Measurements from ENCODE around the gene UBA5. TPM values are rescaled to one million over a fixed set of nuclear protein-coding genes. Genes with fewer than 3 reads are reported as not detected.

UBA5 gene
- total RNA-seq, 3 donors from 2014 or later (not counting 1 experiment from before 2014, with no cell fraction given), result 37.8 to 51.0 (median 46.1) TPM

DNA sequence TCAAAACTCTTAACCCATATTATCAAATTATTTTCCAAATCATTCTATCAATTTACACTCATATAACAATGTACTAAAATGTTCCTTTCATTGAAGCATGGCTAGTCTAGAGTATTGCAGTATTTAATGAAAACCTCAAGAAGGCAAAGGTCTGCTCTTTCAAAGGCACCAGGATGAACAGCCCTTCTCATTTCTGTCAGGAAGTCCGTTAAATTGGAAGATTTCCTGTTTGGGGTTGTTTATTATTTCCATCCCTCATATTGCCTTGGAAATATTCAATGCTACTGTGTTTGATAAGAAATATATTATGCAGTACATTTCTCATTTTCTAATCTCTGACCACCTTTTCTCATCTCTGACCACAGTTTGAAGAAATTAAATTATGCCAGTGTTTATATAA is 38.0 kb upstream of the UBA5 start:
- Histone ChIP-seq H3K4me3 (ENCODE audit: low read length) (no peak overlapping the region), H3K4me1 (ENCODE audit: control insufficient read depth, insufficient read depth, low read length) (no peaks in the 10 kb centered on the region), H3K27me3 (ENCODE audit: control insufficient read depth, insufficient read depth, low read length) (no peaks in the 10 kb centered on the region), H3K9me3 (ENCODE audit: control insufficient read depth, insufficient read depth, low read length) (no peaks in the 10 kb centered on the region), H3K27ac (ENCODE audit: low read length) (no peak overlapping the region), H3K36me3 (ENCODE audit: control insufficient read depth, insufficient read depth, low read length) (peaks cover 27% of the 10 kb centered on the region)
- DNase-seq, result no peak
- no peak for ATAC-seq
- 40% methylated on average over 1 of the region's 1 CpG for WGBS (ENCODE audit: insufficient coverage)
- Mint-ChIP-seq H3K36me3 (peaks cover 21% of the 10 kb centered on the region), H3K9me3 (no peaks in the 10 kb centered on the region), H3K4me3 (no peak overlapping the region), H3K27me3 (ENCODE audit: low read depth in 2 of 2) (no peaks in the 10 kb centered on the region), H3K27ac (no peak overlapping the region), H3K4me1 (peaks cover 0 to 8% of the 10 kb centered on the region in 2 donors)
- intact Hi-C loops (cut with micrococcal nuclease), result no loop called here
- TF ChIP-seq, protein P1, sequence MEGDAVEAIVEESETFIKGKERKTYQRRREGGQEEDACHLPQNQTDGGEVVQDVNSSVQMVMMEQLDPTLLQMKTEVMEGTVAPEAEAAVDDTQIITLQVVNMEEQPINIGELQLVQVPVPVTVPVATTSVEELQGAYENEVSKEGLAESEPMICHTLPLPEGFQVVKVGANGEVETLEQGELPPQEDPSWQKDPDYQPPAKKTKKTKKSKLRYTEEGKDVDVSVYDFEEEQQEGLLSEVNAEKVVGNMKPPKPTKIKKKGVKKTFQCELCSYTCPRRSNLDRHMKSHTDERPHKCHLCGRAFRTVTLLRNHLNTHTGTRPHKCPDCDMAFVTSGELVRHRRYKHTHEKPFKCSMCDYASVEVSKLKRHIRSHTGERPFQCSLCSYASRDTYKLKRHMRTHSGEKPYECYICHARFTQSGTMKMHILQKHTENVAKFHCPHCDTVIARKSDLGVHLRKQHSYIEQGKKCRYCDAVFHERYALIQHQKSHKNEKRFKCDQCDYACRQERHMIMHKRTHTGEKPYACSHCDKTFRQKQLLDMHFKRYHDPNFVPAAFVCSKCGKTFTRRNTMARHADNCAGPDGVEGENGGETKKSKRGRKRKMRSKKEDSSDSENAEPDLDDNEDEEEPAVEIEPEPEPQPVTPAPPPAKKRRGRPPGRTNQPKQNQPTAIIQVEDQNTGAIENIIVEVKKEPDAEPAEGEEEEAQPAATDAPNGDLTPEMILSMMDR (IDR thresholded peaks at IDR 0.05), result no peak

DNA sequence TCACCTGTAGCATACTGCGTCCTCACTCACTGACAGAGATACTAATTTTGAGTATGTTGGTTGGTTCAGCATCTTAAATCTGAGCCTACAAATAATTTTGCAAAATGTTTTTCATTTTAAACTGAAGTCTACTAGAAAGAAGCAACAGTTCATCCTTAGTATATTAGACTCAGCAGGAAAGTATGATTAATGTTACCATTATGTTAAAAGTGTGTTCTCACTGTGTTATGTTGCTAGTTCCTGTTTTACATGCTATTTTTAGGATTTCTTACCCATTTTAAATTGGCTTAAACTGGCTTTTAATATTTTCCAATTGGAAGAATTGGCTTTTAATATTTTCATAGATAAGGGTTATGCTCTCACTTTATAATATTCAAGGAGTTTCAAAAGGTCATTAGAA is 37.4 kb upstream of the UBA5 start:
- H3K36me3 ChIP-seq (ENCODE audit: control insufficient read depth, insufficient read depth, low read length), result peaks cover 27% of the 10 kb centered on the region

DNA sequence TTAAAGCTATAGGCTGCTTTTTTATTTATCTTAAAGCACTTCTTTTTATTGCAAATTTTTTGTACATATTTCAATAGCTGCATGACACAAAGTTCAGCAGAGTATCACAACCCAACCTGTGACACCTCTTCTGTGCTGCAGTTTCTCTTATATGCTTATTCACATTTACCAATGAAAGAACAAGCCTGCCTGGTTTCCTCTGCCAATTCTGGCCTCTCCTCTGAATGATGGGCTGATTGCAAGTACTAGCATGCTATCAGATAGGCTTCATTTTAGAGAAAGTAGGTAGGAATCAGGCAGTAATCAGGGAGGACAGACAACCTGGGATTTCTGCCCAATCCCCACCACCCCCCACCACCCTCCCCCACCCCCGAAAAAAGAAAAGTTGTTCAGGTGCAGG is 36.5 kb upstream of the UBA5 start:
- no peak for DNase-seq
- WGBS (ENCODE audit: insufficient coverage), result no CpG with 5 or more reads among the region's 1 CpG
- Mint-ChIP-seq H3K9me3 (no peaks in the 10 kb centered on the region), H3K4me1 (peaks cover 0 to 8% of the 10 kb centered on the region in 2 donors), H3K27ac (no peak overlapping the region), H3K36me3 (peaks cover 21% of the 10 kb centered on the region), H3K27me3 (ENCODE audit: low read depth in 2 of 2) (no peaks in the 10 kb centered on the region), H3K4me3 (no peak overlapping the region)
- intact Hi-C loops (cut with micrococcal nuclease), result no loop called here
- Histone ChIP-seq H3K36me3 (ENCODE audit: control insufficient read depth, insufficient read depth, low read length) (peaks cover 30% of the 10 kb centered on the region), H3K4me1 (ENCODE audit: control insufficient read depth, insufficient read depth, low read length) (no peaks in the 10 kb centered on the region), H3K4me3 (ENCODE audit: low read length) (no peak overlapping the region), H3K27ac (ENCODE audit: low read length) (no peak overlapping the region), H3K27me3 (ENCODE audit: control insufficient read depth, insufficient read depth, low read length) (no peaks in the 10 kb centered on the region), H3K9me3 (ENCODE audit: control insufficient read depth, insufficient read depth, low read length) (no peaks in the 10 kb centered on the region)
- TF ChIP-seq, protein P1 (IDR thresholded peaks at IDR 0.05), result no peak
- no peak for ATAC-seq

More for the DNA sequence above, 37.4 kb upstream of the UBA5 start:
- no peaks in the 10 kb centered on the region for H3K9me3 Mint-ChIP-seq
- intact Hi-C loops (cut with micrococcal nuclease), result no loop called here
- H3K4me3 Mint-ChIP-seq, result no peak overlapping the region
- peaks cover 21% of the 10 kb centered on the region for H3K36me3 Mint-ChIP-seq
- no peaks in the 10 kb centered on the region for H3K9me3 ChIP-seq (ENCODE audit: control insufficient read depth, insufficient read depth, low read length)
- no peak for ATAC-seq
- no peak for DNase-seq
- H3K27me3 Mint-ChIP-seq (ENCODE audit: low read depth in 2 of 2), result no peaks in the 10 kb centered on the region
- H3K4me3 ChIP-seq (ENCODE audit: low read length), result no peak overlapping the region
- H3K4me1 ChIP-seq (ENCODE audit: control insufficient read depth, insufficient read depth, low read length), result no peaks in the 10 kb centered on the region
- no peak overlapping the region for H3K27ac ChIP-seq (ENCODE audit: low read length)
- no peaks in the 10 kb centered on the region for H3K27me3 ChIP-seq (ENCODE audit: control insufficient read depth, insufficient read depth, low read length)
- H3K4me1 Mint-ChIP-seq, result peaks cover 0 to 8% of the 10 kb centered on the region in 2 donors
- no CpG with 5 or more reads among the region's 1 CpG for WGBS (ENCODE audit: insufficient coverage)
- TF ChIP-seq, protein P1 (IDR thresholded peaks at IDR 0.05), result no peak
- H3K27ac Mint-ChIP-seq, result no peak overlapping the region

DNA sequence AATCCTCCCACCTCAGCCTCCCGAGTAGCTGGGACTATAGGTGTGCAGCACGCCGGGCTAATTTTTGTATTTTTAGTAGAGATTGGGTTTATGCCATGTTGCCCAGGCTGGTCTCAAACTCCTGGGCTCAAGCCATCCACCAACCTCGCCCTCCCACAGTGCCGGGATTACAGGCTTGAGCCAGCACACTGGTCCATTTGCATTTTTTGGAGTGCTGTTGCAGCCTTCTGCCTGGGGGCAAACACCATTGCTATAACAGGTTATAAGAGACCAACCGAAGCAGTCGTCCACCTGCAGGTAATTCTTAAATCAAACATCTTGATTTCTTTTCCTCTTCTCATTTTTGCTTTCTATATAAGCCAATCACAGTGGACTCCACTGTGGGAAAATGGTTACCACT is 35.3 kb upstream of the UBA5 start:
- intact Hi-C loops (cut with micrococcal nuclease), result no loop called here
- DNase-seq, result no peak
- WGBS (ENCODE audit: insufficient coverage), result 95% methylated on average over 4 of the region's 7 CpGs
- H3K4me1 ChIP-seq (ENCODE audit: control insufficient read depth, insufficient read depth, low read length), result no peaks in the 10 kb centered on the region
- TF ChIP-seq, protein P1 (IDR thresholded peaks at IDR 0.05), result no peak
- Mint-ChIP-seq H3K27me3 (ENCODE audit: low read depth in 2 of 2) (no peaks in the 10 kb centered on the region), H3K27ac (no peak overlapping the region), H3K4me3 (no peak overlapping the region), H3K9me3 (no peaks in the 10 kb centered on the region), H3K36me3 (peaks cover 21% of the 10 kb centered on the region), H3K4me1 (peaks cover 0 to 8% of the 10 kb centered on the region in 2 donors)
- peaks cover 30% of the 10 kb centered on the region for H3K36me3 ChIP-seq (ENCODE audit: control insufficient read depth, insufficient read depth, low read length)
- no peaks in the 10 kb centered on the region for H3K27me3 ChIP-seq (ENCODE audit: control insufficient read depth, insufficient read depth, low read length)
- H3K9me3 ChIP-seq (ENCODE audit: control insufficient read depth, insufficient read depth, low read length), result no peaks in the 10 kb centered on the region
- ATAC-seq, result no peak
- H3K27ac ChIP-seq (ENCODE audit: low read length), result no peak overlapping the region
- H3K4me3 ChIP-seq (ENCODE audit: low read length), result no peak overlapping the region
